GM23338 (cell line): ENCODE data around the gene COX5B. TPM values are rescaled to one million over a fixed set of nuclear protein-coding genes. Genes with fewer than 3 reads are reported as not detected.

Experiments
- CREB1 ChIP-seq: fragments of 250-450 bp; sonication (Bioruptor Pico); IDR thresholded peaks from 2 replicates; pipeline ENCODE4 v1.5.0; 2020; ENCODE audit warnings: low read depth, mild to moderate bottlenecking, moderate library complexity
- EZH2 ChIP-seq: fragments of 200-600 bp; sonication (generic); IDR thresholded peaks from one replicate; pipeline ENCODE4 v1.8.0; 2017; ENCODE audit warnings: antibody characterized with exemption, mild to moderate bottlenecking, low read depth; ENCODE audit not compliant: unreplicated experiment
- EZH2phosphoT487 ChIP-seq: fragments of 200-600 bp; sonication (generic); IDR thresholded peaks from one replicate; pipeline ENCODE4 v1.8.1; 2018; ENCODE audit warnings: antibody characterized with exemption; ENCODE audit not compliant: unreplicated experiment
- JUNB ChIP-seq: IDR thresholded peaks from one replicate; pipeline ENCODE4 v1.6.1; 2016; ENCODE audit warnings: antibody characterized with exemption; ENCODE audit not compliant: unreplicated experiment
- STAT1 ChIP-seq: IDR thresholded peaks from one replicate; pipeline ENCODE4 v1.6.1; 2016; ENCODE audit warnings: antibody characterized with exemption; ENCODE audit not compliant: unreplicated experiment
- ZNF114 ChIP-seq: fragments of 250-450 bp; sonication (Bioruptor Pico); IDR thresholded peaks from 2 replicates; pipeline ENCODE4 v1.5.0; 2020; ENCODE audit warnings: mild to moderate bottlenecking, moderate library complexity
- ZNF331 ChIP-seq: fragments of 250-450 bp; sonication (Bioruptor Pico); IDR thresholded peaks from 2 replicates; pipeline ENCODE4 v1.5.0; 2020; ENCODE audit warnings: low read depth, mild to moderate bottlenecking, moderate library complexity
- polyA plus RNA-seq: library from polyadenylated mRNA; unstranded; fragments of >200 nt; fragmentation: Nextera tagmentation; extraction: Ambion mirVana; gene quantifications from 2 replicates; pipeline ENCODE4 v1.2.1, GENCODE V29; 2016
- total RNA-seq: library from RNA; depleted of rRNA; stranded (reverse); fragments of >200 nt; shearing (Covaris generic); gene quantifications from 2 replicates; pipeline ENCODE4 v1.2.3, GENCODE V29; 2014
- TF ChIP-seq, protein P1 (sequence below): fragments of 250-450 bp; sonication (Bioruptor Pico); IDR thresholded peaks from 2 replicates; pipeline ENCODE4 v1.5.0; 2020; ENCODE audit warnings: mild to moderate bottlenecking, moderate library complexity
- TF ChIP-seq, protein P2 (sequence below): IDR thresholded peaks from one replicate; pipeline ENCODE4 v1.6.1; 2018; ENCODE audit warnings: antibody characterized with exemption; ENCODE audit not compliant: unreplicated experiment

COX5B gene
- total and polyA plus RNA-seq, 2 experiments from 2014 or later: 260 to 666 TPM

DNA sequence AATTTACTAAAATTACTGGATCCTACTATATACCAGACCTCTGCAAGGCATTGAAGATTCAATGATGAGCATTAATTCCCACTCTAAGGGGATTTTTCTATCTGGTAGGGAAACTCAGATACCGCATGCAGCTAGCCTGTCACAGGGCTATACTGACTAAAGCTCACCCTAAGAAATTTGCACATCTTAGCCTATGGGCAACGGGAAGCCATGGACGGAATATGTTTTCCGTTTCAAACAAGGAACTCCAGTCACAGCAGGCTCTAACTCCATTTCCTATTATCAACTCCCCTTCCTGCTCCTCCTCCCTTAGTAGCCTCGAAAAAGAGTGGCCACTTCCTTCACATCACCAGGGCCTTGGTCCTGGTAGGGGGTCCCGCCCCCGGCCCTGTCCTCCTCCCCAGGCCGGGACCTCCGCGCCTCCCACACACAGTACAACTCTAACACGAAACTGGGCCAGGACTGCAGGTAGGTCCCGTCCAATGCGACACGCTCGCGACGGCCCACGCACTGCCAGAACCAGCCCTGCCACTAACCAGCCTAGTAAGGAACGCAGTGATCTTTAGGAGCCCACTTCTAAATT is 659 bp upstream of the COX5B start (continued):
- TF ChIP-seq, protein P1, sequence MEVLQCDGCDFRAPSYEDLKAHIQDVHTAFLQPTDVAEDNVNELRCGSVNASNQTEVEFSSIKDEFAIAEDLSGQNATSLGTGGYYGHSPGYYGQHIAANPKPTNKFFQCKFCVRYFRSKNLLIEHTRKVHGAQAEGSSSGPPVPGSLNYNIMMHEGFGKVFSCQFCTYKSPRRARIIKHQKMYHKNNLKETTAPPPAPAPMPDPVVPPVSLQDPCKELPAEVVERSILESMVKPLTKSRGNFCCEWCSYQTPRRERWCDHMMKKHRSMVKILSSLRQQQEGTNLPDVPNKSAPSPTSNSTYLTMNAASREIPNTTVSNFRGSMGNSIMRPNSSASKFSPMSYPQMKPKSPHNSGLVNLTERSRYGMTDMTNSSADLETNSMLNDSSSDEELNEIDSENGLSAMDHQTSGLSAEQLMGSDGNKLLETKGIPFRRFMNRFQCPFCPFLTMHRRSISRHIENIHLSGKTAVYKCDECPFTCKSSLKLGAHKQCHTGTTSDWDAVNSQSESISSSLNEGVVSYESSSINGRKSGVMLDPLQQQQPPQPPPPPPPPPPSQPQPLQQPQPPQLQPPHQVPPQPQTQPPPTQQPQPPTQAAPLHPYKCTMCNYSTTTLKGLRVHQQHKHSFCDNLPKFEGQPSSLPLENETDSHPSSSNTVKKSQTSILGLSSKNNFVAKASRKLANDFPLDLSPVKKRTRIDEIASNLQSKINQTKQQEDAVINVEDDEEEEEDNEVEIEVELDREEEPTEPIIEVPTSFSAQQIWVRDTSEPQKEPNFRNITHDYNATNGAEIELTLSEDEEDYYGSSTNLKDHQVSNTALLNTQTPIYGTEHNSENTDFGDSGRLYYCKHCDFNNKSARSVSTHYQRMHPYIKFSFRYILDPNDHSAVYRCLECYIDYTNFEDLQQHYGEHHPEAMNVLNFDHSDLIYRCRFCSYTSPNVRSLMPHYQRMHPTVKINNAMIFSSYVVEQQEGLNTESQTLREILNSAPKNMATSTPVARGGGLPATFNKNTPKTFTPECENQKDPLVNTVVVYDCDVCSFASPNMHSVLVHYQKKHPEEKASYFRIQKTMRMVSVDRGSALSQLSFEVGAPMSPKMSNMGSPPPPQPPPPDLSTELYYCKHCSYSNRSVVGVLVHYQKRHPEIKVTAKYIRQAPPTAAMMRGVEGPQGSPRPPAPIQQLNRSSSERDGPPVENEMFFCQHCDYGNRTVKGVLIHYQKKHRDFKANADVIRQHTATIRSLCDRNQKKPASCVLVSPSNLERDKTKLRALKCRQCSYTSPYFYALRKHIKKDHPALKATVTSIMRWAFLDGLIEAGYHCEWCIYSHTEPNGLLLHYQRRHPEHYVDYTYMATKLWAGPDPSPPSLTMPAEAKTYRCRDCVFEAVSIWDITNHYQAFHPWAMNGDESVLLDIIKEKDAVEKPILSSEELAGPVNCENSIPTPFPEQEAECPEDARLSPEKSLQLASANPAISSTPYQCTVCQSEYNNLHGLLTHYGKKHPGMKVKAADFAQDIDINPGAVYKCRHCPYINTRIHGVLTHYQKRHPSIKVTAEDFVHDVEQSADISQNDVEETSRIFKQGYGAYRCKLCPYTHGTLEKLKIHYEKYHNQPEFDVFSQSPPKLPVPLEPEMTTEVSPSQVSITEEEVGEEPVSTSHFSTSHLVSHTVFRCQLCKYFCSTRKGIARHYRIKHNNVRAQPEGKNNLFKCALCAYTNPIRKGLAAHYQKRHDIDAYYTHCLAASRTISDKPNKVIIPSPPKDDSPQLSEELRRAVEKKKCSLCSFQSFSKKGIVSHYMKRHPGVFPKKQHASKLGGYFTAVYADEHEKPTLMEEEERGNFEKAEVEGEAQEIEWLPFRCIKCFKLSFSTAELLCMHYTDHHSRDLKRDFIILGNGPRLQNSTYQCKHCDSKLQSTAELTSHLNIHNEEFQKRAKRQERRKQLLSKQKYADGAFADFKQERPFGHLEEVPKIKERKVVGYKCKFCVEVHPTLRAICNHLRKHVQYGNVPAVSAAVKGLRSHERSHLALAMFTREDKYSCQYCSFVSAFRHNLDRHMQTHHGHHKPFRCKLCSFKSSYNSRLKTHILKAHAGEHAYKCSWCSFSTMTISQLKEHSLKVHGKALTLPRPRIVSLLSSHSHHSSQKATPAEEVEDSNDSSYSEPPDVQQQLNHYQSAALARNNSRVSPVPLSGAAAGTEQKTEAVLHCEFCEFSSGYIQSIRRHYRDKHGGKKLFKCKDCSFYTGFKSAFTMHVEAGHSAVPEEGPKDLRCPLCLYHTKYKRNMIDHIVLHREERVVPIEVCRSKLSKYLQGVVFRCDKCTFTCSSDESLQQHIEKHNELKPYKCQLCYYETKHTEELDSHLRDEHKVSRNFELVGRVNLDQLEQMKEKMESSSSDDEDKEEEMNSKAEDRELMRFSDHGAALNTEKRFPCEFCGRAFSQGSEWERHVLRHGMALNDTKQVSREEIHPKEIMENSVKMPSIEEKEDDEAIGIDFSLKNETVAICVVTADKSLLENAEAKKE (CRISPR knock-in tag): no peak
- TF ChIP-seq ZNF114 (CRISPR knock-in tag) (no peak), EZH2phosphoT487 (no peak), JUNB (no peak), STAT1 (no peak), EZH2 (no peak), ZNF331 (CRISPR knock-in tag) (no peak), CREB1 (CRISPR knock-in tag) (no peak)
- TF ChIP-seq, protein P2, sequence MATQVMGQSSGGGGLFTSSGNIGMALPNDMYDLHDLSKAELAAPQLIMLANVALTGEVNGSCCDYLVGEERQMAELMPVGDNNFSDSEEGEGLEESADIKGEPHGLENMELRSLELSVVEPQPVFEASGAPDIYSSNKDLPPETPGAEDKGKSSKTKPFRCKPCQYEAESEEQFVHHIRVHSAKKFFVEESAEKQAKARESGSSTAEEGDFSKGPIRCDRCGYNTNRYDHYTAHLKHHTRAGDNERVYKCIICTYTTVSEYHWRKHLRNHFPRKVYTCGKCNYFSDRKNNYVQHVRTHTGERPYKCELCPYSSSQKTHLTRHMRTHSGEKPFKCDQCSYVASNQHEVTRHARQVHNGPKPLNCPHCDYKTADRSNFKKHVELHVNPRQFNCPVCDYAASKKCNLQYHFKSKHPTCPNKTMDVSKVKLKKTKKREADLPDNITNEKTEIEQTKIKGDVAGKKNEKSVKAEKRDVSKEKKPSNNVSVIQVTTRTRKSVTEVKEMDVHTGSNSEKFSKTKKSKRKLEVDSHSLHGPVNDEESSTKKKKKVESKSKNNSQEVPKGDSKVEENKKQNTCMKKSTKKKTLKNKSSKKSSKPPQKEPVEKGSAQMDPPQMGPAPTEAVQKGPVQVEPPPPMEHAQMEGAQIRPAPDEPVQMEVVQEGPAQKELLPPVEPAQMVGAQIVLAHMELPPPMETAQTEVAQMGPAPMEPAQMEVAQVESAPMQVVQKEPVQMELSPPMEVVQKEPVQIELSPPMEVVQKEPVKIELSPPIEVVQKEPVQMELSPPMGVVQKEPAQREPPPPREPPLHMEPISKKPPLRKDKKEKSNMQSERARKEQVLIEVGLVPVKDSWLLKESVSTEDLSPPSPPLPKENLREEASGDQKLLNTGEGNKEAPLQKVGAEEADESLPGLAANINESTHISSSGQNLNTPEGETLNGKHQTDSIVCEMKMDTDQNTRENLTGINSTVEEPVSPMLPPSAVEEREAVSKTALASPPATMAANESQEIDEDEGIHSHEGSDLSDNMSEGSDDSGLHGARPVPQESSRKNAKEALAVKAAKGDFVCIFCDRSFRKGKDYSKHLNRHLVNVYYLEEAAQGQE: no peak
